K562 (cell line): ENCODE data around the gene ANTKMT. TPM values are rescaled to one million over a fixed set of nuclear protein-coding genes. Genes with fewer than 3 reads are reported as not detected.

Experiments used
- HDAC1 ChIP-seq, 2 experiments: fragments of 450-650 bp; IDR thresholded peaks; 2 replicates each; pipeline ENCODE4 v1.6.1; 2016 to 2017; ENCODE audit warnings: inconsistent platforms in 1 of 2, mild to moderate bottlenecking in 1 of 2, moderate library complexity in 1 of 2
- MYC ChIP-seq, 2 experiments: fragments of 250-450 bp in 1 of 2; sonication (Bioruptor Pico) in 1 of 2; IDR thresholded peaks; 2 replicates each; pipeline versions ENCODE4 v1.5.1 to v1.6.1; 2012 to 2021; ENCODE audit warnings: low read depth in 2 of 2, borderline replicate concordance in 1 of 2, improper control_type of control experiment in 1 of 2, low read length in 1 of 2, mild to moderate bottlenecking in 1 of 2, moderate library complexity in 1 of 2
- PRMT5 ChIP-seq: sonication (generic); formaldehyde crosslinking; IDR thresholded peaks from 2 replicates; pipeline ENCODE4 v1.5.0; 2020; ENCODE audit warnings: missing genetic modification reagents
- SIX5 ChIP-seq, 2 experiments: IDR thresholded peaks; 2 replicates each; pipeline ENCODE4 v1.6.1; 2011; ENCODE audit warnings: low read length in 2 of 2, borderline replicate concordance in 1 of 2, low read depth in 1 of 2, mild to moderate bottlenecking in 1 of 2, moderate library complexity in 1 of 2; ENCODE audit not compliant: insufficient read depth in 1 of 2
- TEAD4 ChIP-seq, 2 experiments: sonication (generic) in 1 of 2; formaldehyde crosslinking in 1 of 2; IDR thresholded peaks; 2 replicates each; pipeline versions ENCODE4 v1.6.1 to v1.8.0; 2012 to 2022; ENCODE audit warnings: borderline replicate concordance in 1 of 2, inconsistent platforms in 1 of 2, low read length in 1 of 2, mild to moderate bottlenecking in 1 of 2, missing genetic modification reagents in 1 of 2
- TRIM25 ChIP-seq: fragments of 450-650 bp; IDR thresholded peaks from 2 replicates; pipeline ENCODE4 v1.7.0; 2016; ENCODE audit warnings: borderline replicate concordance
- ZC3H8 ChIP-seq: fragments of 450-650 bp; IDR thresholded peaks from 2 replicates; pipeline ENCODE4 v1.6.1; 2017
- polyA plus RNA-seq, 8 experiments: library from polyadenylated mRNA; depleted of rRNA in 4 of 8; stranded (reverse) in 5 of 8; unstranded in 3 of 8; fragments of >200 nt; fragmentation: Nextera tagmentation in 2 of 8; fragmentation: Illumina TruSeq in 1 of 8; extraction: Ambion mirVana in 2 of 8; extraction: Trizol in 1 of 8; gene quantifications; 2 replicates each; pipeline versions ENCODE4 v1.2.1 to v1.2.3, GENCODE V29; 2011 to 2014; ENCODE audit warnings: inconsistent platforms in 1 of 8, missing spikeins in 1 of 8
- total RNA-seq, 7 experiments: library from RNA; depleted of rRNA in 6 of 7; stranded (reverse); fragments of >200 nt in 6 of 7; fragmentation: Illumina TruSeq in 2 of 7; extraction: Trizol in 2 of 7; gene quantifications; 2 replicates each; pipeline versions ENCODE4 v1.2.1 to v1.2.3, GENCODE V29; 2011 to 2021; ENCODE audit warnings: low replicate concordance in 1 of 7
- TF ChIP-seq, protein P1 (sequence below), 2 experiments: fragments of 450-650 bp; conservative IDR thresholded peaks; 2 replicates each; pipeline ENCODE4 v1.6.1; 2017; ENCODE audit warnings: mild to moderate bottlenecking in 2 of 2, moderate library complexity in 2 of 2

Gene ANTKMT
- total and polyA plus RNA-seq, 9 of the 15 experiments (the other 6 are each of a cell fraction or from before 2014, with no cell fraction given), result 0.58 to 217 (median 19.1) TPM

GRCh38 chr16:728131-728889 is 7.4 kb downstream of the ANTKMT start (continued):
- no peak for TF ChIP-seq SIX5 (IDR thresholded peaks at IDR 0.05; ENCODE audit: borderline replicate concordance in 1 of 2, insufficient read depth in 1 of 2, low read depth in 1 of 2, low read length in 2 of 2)
- peak; percentile 92 for TF ChIP-seq MYC (IDR thresholded peaks at IDR 0.05; ENCODE audit: low read depth, low read length)
- TF ChIP-seq MYC (CRISPR knock-in tag; IDR thresholded peaks at IDR 0.05; ENCODE audit: borderline replicate concordance, low read depth), result no peak
- no peak for TF ChIP-seq TRIM25
- no peak for TF ChIP-seq TEAD4 (IDR thresholded peaks at IDR 0.05; ENCODE audit: low read length)
- no peak for TF ChIP-seq TEAD4 (CRISPR knock-in tag; IDR thresholded peaks at IDR 0.05; ENCODE audit: borderline replicate concordance)
- peak in 1 of 2 experiments; percentile 40; a peak in 2 of 4 replicates for TF ChIP-seq HDAC1 (IDR thresholded peaks at IDR 0.05)
- TF ChIP-seq PRMT5 (CRISPR knock-in tag), result no peak
- TF ChIP-seq ZC3H8, result no peak
- TF ChIP-seq, protein P1, sequence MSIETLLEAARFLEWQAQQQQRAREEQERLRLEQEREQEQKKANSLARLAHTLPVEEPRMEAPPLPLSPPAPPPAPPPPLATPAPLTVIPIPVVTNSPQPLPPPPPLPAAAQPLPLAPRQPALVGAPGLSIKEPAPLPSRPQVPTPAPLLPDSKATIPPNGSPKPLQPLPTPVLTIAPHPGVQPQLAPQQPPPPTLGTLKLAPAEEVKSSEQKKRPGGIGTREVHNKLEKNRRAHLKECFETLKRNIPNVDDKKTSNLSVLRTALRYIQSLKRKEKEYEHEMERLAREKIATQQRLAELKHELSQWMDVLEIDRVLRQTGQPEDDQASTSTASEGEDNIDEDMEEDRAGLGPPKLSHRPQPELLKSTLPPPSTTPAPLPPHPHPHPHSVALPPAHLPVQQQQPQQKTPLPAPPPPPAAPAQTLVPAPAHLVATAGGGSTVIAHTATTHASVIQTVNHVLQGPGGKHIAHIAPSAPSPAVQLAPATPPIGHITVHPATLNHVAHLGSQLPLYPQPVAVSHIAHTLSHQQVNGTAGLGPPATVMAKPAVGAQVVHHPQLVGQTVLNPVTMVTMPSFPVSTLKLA (conservative IDR thresholded peaks at IDR 0.05), result peak; percentile 73 to 90; a peak in 3 of 4 replicates
